Ascending aorta (tissue), 2 donors: ENCODE data around the gene MTMR12. TPM values are rescaled to one million over a fixed set of nuclear protein-coding genes. Genes with fewer than 3 reads are reported as not detected.

ENCODE experiments used
- DNase-seq, 2 donors: peaks; one replicate each; pipeline ENCODE4 v3.0.0-alpha.2; 2019; ENCODE audit warnings: low spot score in 2 of 2
- H3K27ac ChIP-seq, 2 donors: fragments of 200-600 bp; sonication (generic); one replicate each; pipeline ENCODE4 v1.5.1; 2016 to 2017; ENCODE audit warnings: mild to moderate bottlenecking in 1 of 2
- H3K27me3 ChIP-seq: fragments of 200-600 bp; sonication (generic); one replicate; pipeline ENCODE4 v1.5.1; 2017
- H3K36me3 ChIP-seq, 2 donors: fragments of 200-600 bp; sonication (generic); one replicate each; pipeline ENCODE4 v1.5.1; 2016
- H3K4me1 ChIP-seq, 2 donors: fragments of 200-600 bp; sonication (generic); one replicate each; pipeline ENCODE4 v1.5.1; 2016 to 2017; ENCODE audit warnings: mild to moderate bottlenecking in 1 of 2
- H3K4me3 ChIP-seq, 2 donors: fragments of 200-600 bp; sonication (generic); one replicate each; pipeline ENCODE4 v1.5.1; 2016 to 2017; ENCODE audit warnings: mild to moderate bottlenecking in 1 of 2
- H3K9me3 ChIP-seq, 2 donors: fragments of 200-600 bp; sonication (generic); one replicate each; pipeline ENCODE4 v1.5.1; 2016
- CTCF ChIP-seq, 3 experiments: fragments of 200-600 bp in 2 of 3; fragments of 450-650 bp in 1 of 3; sonication (generic) in 2 of 3; IDR thresholded peaks; one replicate each; pipeline ENCODE4 v1.5.1; 2016 to 2019; ENCODE audit warnings: antibody characterized with exemption in 3 of 3, mild to moderate bottlenecking in 1 of 3, moderate library complexity in 1 of 3
- intact Hi-C: fragments of 100-400 bp; cut with DNase I; formaldehyde crosslinking; loops from one replicate; pipeline ENCODE4 v1.15.1; 2023
- total RNA-seq: library from RNA; depleted of rRNA; stranded (reverse); fragments of >200 nt; gene quantifications from one replicate; pipeline ENCODE4 v1.1.0, GENCODE V29; 2016

Gene MTMR12
- total RNA-seq, 1 donor from 2014 or later: 19.5 TPM

- Histone ChIP-seq H3K9me3 (no peaks in the 10 kb centered on the region), H3K4me1 (peaks cover 0 to 3% of the 10 kb centered on the region in 2 donors), H3K27me3 (no peaks in the 10 kb centered on the region), H3K36me3 (peaks cover 38 to 42% of the 10 kb centered on the region in 2 donors), H3K27ac (no peak overlapping the region), H3K4me3 (no peak overlapping the region)
- intact Hi-C loops: no loop called here
- DNase-seq: no peak
- no peak for TF ChIP-seq CTCF (IDR thresholded peaks at IDR 0.05)
These were observed 37.4 kb downstream of the MTMR12 start for GRCh38 chr5:32275396-32275741.

- no peak for TF ChIP-seq CTCF (IDR thresholded peaks at IDR 0.05)
- no peak overlapping the region for H3K4me3 ChIP-seq
- H3K27ac ChIP-seq: no peak overlapping the region
- peaks cover 0 to 3% of the 10 kb centered on the region in 2 donors for H3K4me1 ChIP-seq
- no peaks in the 10 kb centered on the region for H3K27me3 ChIP-seq
- DNase-seq: no peak
- peaks cover 44 to 48% of the 10 kb centered on the region in 2 donors for H3K36me3 ChIP-seq
- intact Hi-C loops: no loop called here
- no peaks in the 10 kb centered on the region for H3K9me3 ChIP-seq
These were observed 38.0 kb downstream of the MTMR12 start for GRCh38 chr5:32274548-32275395.

GRCh38 chr5:32273821-32274220 lies 38.9 kb downstream of the MTMR12 start:
- intact Hi-C loops: no loop called here
- Histone ChIP-seq H3K27me3 (no peaks in the 10 kb centered on the region), H3K27ac (no peak overlapping the region), H3K36me3 (peaks cover 50 to 56% of the 10 kb centered on the region in 2 donors), H3K9me3 (no peaks in the 10 kb centered on the region), H3K4me1 (peaks cover 0 to 3% of the 10 kb centered on the region in 2 donors), H3K4me3 (no peak overlapping the region)
- TF ChIP-seq CTCF (IDR thresholded peaks at IDR 0.05): no peak
- no peak for DNase-seq

- no peak overlapping the region for H3K4me3 ChIP-seq
- no peaks in the 10 kb centered on the region for H3K9me3 ChIP-seq
- no peaks in the 10 kb centered on the region for H3K27me3 ChIP-seq
- H3K27ac ChIP-seq: no peak overlapping the region
- H3K4me1 ChIP-seq: peaks cover 0 to 3% of the 10 kb centered on the region in 2 donors
- no peak for TF ChIP-seq CTCF (IDR thresholded peaks at IDR 0.05)
- H3K36me3 ChIP-seq: peaks cover 59 to 67% of the 10 kb centered on the region in 2 donors
- DNase-seq: no peak
- intact Hi-C loops: no loop called here
These were observed 40.0 kb downstream of the MTMR12 start for GRCh38 chr5:32272746-32273145.

GRCh38 chr5:32270946-32271345 lies 41.8 kb downstream of the MTMR12 start:
- no peaks in the 10 kb centered on the region for H3K9me3 ChIP-seq
- peaks cover 0 to under 1% of the 10 kb centered on the region in 2 donors for H3K4me1 ChIP-seq
- no peak overlapping the region for H3K4me3 ChIP-seq
- DNase-seq: no peak
- no peak for TF ChIP-seq CTCF (IDR thresholded peaks at IDR 0.05)
- H3K36me3 ChIP-seq: peaks cover 73 to 85% of the 10 kb centered on the region in 2 donors
- H3K27ac ChIP-seq: no peak overlapping the region
- no peaks in the 10 kb centered on the region for H3K27me3 ChIP-seq
- intact Hi-C loops: no loop called here
